Measurements from ENCODE around the gene EIF3K. TPM values are rescaled to one million over a fixed set of nuclear protein-coding genes. Genes with fewer than 3 reads are reported as not detected.

The EIF3K gene
- total and polyA plus RNA-seq, 2 of the 13 experiments (the other 11 are each of a cell fraction or from before 2014, with no cell fraction given): 179 to 258 TPM

DNA sequence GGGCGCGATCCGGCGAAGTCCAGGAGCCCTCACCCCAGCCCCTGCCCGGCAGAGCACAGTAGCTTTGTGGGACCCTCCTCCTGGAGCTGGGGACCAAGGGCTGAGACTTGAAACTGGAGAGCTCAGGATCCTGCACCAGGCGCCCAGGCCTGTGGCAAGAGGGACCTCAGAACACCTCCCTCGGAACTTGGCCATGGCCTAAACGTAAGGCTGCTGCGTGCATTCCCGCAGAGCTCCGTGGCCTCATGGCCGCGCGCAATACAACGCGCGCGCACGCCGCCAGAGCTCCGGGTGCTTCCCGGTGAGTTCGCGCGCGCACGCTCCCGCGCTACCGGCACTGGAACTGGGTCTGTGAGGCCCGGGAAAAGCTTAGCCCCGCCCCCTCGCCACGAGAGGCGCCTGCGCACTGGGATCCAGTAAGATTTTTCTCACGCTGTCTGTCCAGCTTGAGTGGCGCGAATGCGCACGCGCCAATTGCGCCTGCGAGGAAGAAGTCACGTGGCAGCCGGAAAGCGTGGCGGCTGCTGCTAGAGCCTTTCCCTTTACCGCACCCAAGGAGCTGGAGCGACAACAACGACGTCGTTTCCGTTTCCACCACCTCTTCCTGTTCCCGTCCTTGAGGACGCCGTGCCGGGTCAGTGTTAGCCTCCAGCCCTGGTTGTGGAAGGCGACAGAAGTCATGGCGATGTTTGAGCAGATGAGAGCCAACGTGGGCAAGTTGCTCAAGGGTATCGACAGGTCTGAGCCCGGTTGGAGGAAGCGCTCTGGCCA lies at the start of gene EIF3K (continued):
- TF ChIP-seq, protein P1, sequence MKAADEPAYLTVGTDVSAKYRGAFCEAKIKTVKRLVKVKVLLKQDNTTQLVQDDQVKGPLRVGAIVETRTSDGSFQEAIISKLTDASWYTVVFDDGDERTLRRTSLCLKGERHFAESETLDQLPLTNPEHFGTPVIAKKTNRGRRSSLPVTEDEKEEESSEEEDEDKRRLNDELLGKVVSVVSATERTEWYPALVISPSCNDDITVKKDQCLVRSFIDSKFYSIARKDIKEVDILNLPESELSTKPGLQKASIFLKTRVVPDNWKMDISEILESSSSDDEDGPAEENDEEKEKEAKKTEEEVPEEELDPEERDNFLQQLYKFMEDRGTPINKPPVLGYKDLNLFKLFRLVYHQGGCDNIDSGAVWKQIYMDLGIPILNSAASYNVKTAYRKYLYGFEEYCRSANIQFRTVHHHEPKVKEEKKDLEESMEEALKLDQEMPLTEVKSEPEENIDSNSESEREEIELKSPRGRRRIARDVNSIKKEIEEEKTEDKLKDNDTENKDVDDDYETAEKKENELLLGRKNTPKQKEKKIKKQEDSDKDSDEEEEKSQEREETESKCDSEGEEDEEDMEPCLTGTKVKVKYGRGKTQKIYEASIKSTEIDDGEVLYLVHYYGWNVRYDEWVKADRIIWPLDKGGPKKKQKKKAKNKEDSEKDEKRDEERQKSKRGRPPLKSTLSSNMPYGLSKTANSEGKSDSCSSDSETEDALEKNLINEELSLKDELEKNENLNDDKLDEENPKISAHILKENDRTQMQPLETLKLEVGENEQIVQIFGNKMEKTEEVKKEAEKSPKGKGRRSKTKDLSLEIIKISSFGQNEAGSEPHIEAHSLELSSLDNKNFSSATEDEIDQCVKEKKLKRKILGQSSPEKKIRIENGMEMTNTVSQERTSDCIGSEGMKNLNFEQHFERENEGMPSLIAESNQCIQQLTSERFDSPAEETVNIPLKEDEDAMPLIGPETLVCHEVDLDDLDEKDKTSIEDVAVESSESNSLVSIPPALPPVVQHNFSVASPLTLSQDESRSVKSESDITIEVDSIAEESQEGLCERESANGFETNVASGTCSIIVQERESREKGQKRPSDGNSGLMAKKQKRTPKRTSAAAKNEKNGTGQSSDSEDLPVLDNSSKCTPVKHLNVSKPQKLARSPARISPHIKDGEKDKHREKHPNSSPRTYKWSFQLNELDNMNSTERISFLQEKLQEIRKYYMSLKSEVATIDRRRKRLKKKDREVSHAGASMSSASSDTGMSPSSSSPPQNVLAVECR (CRISPR knock-in tag; IDR thresholded peaks at IDR 0.05; ENCODE audit: borderline replicate concordance): peak; percentile 92; the same call in 1 of the 2 replicates
- TF ChIP-seq ETV5 (CRISPR knock-in tag; IDR thresholded peaks at IDR 0.05; ENCODE audit: borderline replicate concordance) (peak; percentile 49; the same call in 1 of the 2 replicates), ZNF430 (CRISPR knock-in tag; IDR thresholded peaks at IDR 0.05) (0 out of 2 replicates have a peak, but pooled peaks have one; percentile 20), SMAD1 (CRISPR knock-in tag; IDR thresholded peaks at IDR 0.05; ENCODE audit: borderline replicate concordance, low read depth) (0 out of 2 replicates have a peak, but pooled peaks have one; percentile 43), ZNF564 (CRISPR knock-in tag; IDR thresholded peaks at IDR 0.05) (peak; percentile 61; the same call in 1 of the 2 replicates), REL (CRISPR knock-in tag; conservative IDR thresholded peaks at IDR 0.05) (0 out of 2 replicates have a peak, but pooled peaks have one; percentile 20), MED1 (CRISPR knock-in tag; IDR thresholded peaks at IDR 0.05) (peak; percentile 35; the same call in 1 of the 2 replicates), RNF2 (conservative IDR thresholded peaks at IDR 0.05; ENCODE audit: low read depth) (peak; percentile 70), ZNF746 (CRISPR knock-in tag; IDR thresholded peaks at IDR 0.05) (0 out of 2 replicates have a peak, but pooled peaks have one; percentile 35), ZFX (CRISPR knock-in tag; IDR thresholded peaks at IDR 0.05; ENCODE audit: low read depth) (peak; percentile 89), TBX3 (IDR thresholded peaks at IDR 0.05; ENCODE audit: borderline replicate concordance) (peak; percentile 33; the same call in 1 of the 2 replicates), SOX13 (IDR thresholded peaks at IDR 0.05) (no peak), SOX13 (CRISPR knock-in tag; conservative IDR thresholded peaks at IDR 0.05 in 1 of 2, IDR thresholded peaks at IDR 0.05 in 1 of 2) (peak in 1 of 2 experiments; percentile 16; a peak in 1 of 4 replicates), YEATS4 (CRISPR knock-in tag; IDR thresholded peaks at IDR 0.05; ENCODE audit: borderline replicate concordance) (peak; percentile 64; the same call in 1 of the 2 replicates), GATA4 (IDR thresholded peaks at IDR 0.05; ENCODE audit: borderline replicate concordance, low read depth) (peak; percentile 36; the same call in 1 of the 2 replicates), ZHX1 (CRISPR knock-in tag; IDR thresholded peaks at IDR 0.05; ENCODE audit: low read depth) (peak; percentile 62; the same call in 1 of the 2 replicates), NFYC (CRISPR knock-in tag; IDR thresholded peaks at IDR 0.05) (peak; percentile 32), SP2 (CRISPR knock-in tag; IDR thresholded peaks at IDR 0.05) (peak; percentile 58; the same call in 1 of the 2 replicates), SIN3B (IDR thresholded peaks at IDR 0.05; ENCODE audit: low read length) (no peak), HDAC1 (CRISPR knock-in tag; IDR thresholded peaks at IDR 0.05) (peak; percentile 96), YEATS2 (CRISPR knock-in tag; IDR thresholded peaks at IDR 0.05; ENCODE audit: borderline replicate concordance) (peak; percentile 98; the same call in 1 of the 2 replicates), MAX (IDR thresholded peaks at IDR 0.05) (peak; percentile 94), NFIC (IDR thresholded peaks at IDR 0.05; ENCODE audit: low read length) (no peak)

Data from HepG2 (cell line).